ENCODE measurements around the gene TAS1R3.

DNA sequence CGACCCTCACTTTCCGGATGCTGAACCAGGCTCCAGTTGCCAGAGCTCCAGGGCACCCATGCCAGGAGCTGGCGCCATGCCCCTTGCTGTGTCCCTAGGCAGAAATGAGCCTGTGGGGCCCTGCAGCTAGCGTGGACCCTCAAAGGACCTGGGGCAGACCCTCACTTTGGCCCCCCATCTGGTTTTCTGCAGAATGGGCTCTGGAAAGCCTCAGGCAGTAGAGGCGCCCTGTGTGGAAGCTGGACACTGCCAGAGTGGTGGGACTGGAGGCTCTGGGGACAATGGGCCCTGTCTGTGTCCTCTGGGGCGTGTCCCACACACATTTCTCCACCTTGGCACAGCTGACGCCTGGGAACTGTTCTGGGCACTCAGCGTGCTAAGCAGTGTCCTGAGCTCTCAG is 50.2 kb downstream of the TAS1R3 start:
- TF ChIP-seq POLR2AphosphoS5 (IDR thresholded peaks at IDR 0.05; ENCODE audit: low read depth) (no peak), CTCF (conservative IDR thresholded peaks at IDR 0.05; ENCODE audit: low read depth in 2 of 2) (no peak), STAT1 (IDR thresholded peaks at IDR 0.05; ENCODE audit: unreplicated experiment) (no peak), EZH2phosphoT487 (IDR thresholded peaks at IDR 0.05; ENCODE audit: unreplicated experiment) (no peak), ZNF331 (CRISPR knock-in tag; IDR thresholded peaks at IDR 0.05; ENCODE audit: low read depth) (no peak), EZH2 (IDR thresholded peaks at IDR 0.05; ENCODE audit: low read depth, unreplicated experiment) (no peak), REST (IDR thresholded peaks at IDR 0.05; ENCODE audit: unreplicated experiment) (no peak)
- TF ChIP-seq, protein P1, sequence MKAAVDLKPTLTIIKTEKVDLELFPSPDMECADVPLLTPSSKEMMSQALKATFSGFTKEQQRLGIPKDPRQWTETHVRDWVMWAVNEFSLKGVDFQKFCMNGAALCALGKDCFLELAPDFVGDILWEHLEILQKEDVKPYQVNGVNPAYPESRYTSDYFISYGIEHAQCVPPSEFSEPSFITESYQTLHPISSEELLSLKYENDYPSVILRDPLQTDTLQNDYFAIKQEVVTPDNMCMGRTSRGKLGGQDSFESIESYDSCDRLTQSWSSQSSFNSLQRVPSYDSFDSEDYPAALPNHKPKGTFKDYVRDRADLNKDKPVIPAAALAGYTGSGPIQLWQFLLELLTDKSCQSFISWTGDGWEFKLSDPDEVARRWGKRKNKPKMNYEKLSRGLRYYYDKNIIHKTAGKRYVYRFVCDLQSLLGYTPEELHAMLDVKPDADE (IDR thresholded peaks at IDR 0.05), result no peak
